Astrocyte of the cerebellum (primary cell): ENCODE data around the gene UBAP2L.

Source experiments
- DNase-seq: peaks from one replicate; pipeline ENCODE4 v3.0.0-alpha.2; 2011; ENCODE audit warnings: low read depth
- H3K4me3 ChIP-seq: 2 replicates; pipeline ENCODE4 v1.5.1; 2011; ENCODE audit warnings: mild to moderate bottlenecking, low read depth, low read length, moderate library complexity
- CTCF ChIP-seq: IDR thresholded peaks from 2 replicates; pipeline ENCODE4 v1.5.1; 2012; ENCODE audit warnings: low read length, low read depth, moderate library complexity, mild to moderate bottlenecking; ENCODE audit errors: missing control alignments
- in situ Hi-C: cut with HindIII; loops from 2 replicates; pipeline ENCODE4 v1.10.0; 2017; ENCODE audit warnings: low sequenced_read_pairs

The UBAP2L gene

GRCh38 chr1:154237880-154238506 lies 17.2 kb downstream of the UBAP2L start:
- no peak for TF ChIP-seq CTCF
- H3K4me3 ChIP-seq: no peak overlapping the region
- no peak for DNase-seq
- in situ Hi-C loops: no loop called here

GRCh38 chr1:154239491-154239890 lies 18.7 kb downstream of the UBAP2L start:
- no peak overlapping the region for H3K4me3 ChIP-seq
- in situ Hi-C loops: no loop called here

GRCh38 chr1:154240294-154240833 lies 19.6 kb downstream of the UBAP2L start:
- no peak overlapping the region for H3K4me3 ChIP-seq
- in situ Hi-C loops: no loop called here
- no peak for DNase-seq
- no peak for TF ChIP-seq CTCF

More at GRCh38 chr1:154239491-154239890, 18.7 kb downstream of the UBAP2L start:
- TF ChIP-seq CTCF: no peak
- no peak for DNase-seq

DNA sequence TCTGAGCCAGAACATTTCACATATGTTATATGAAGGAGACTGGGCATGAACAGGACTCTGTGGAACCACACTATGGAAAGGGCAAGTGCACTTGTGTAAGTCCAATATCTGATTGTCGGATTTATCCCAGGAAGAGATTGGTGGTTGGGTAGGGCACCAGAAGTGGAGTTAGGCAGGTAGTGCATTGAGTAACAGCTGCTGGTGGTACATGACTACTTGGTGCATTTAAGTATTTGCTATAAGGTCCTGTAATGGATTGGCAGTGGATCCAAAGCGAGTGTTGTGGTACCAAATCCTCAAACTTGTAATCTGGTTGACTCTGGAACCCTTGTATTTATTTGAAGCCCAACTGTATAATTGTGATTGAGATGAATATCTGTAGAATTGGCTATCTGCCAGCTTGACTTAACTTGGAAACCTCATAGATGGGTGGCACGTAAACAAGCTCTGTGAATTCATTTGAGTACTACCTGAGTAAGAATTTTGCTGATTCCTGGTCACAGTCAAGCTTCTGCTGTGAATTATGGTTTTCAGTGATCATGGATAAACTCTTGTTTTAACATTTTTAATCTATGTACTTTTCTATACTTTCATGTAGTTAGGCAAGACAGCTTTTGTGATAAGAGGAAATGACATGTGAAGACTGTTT lies 21.1 kb downstream of the UBAP2L start:
- no peak for DNase-seq
- in situ Hi-C loops: no loop called here
- no peak for TF ChIP-seq CTCF
- H3K4me3 ChIP-seq: no peak overlapping the region

DNA sequence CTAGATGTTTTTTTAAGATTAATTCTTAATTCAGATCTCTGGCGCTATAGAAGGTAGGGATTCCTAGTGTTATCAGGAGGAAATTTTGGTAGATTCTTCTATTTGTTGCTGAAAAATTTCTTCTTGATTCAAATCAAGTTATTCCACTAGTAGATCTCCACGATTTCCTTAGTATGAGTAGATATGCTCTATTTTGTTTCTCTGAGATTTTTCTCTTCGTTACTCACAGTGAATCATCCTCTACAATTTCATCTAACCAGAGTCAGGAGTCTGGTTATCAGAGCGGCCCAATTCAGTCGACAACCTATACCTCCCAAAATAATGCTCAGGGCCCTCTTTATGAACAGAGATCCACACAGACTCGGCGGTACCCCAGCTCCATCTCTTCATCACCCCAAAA lies 32.9 kb downstream of the UBAP2L start:
- no peak overlapping the region for H3K4me3 ChIP-seq
- in situ Hi-C loops: no loop called here
- TF ChIP-seq CTCF: no peak
- no peak for DNase-seq

GRCh38 chr1:154256686-154257085 lies 35.9 kb downstream of the UBAP2L start:
- no peak for DNase-seq
- in situ Hi-C loops: no loop called here
- TF ChIP-seq CTCF: no peak
- H3K4me3 ChIP-seq: no peak overlapping the region
